K562 (cell line): ENCODE results near the gene DPEP1. TPM values are rescaled to one million over a fixed set of nuclear protein-coding genes. Genes with fewer than 3 reads are reported as not detected.

ENCODE experiments used
- ATAC-seq: fragments of 200-7000 bp; cut with Tn5 transposase; 3 replicates; pipeline ENCODE4 v1.9.1; 2020; ENCODE audit warnings: moderate library complexity
- BruUV-seq: library from RNA; stranded (reverse); fragments of 400-500 nt; replicated peaks from 2 replicates; lab custom pipeline; 2021; lab: Mats Ljungman, UMichigan
- CTCF ChIA-PET: fragments of 300-600 bp; formaldehyde crosslinking; extraction: SDS; loops from one replicate; lab custom pipeline; 2021; ENCODE audit warnings: low intra/inter-chr PET ratio; lab: Yijun Ruan, JAX
- POLR2A ChIA-PET: fragments of 300-600, 350-650 bp; sonication (Branson Sonifier 250); formaldehyde crosslinking; extraction: SDS; loops from one replicate; lab custom pipeline; 2021; ENCODE audit warnings: antibody characterized with exemption, inconsistent platforms; lab: Yijun Ruan, JAX
- DNase-seq, 4 experiments: peaks; one replicate each; pipeline versions ENCODE4 v3.0.0 to v3.0.0-alpha.2; 2011 to 2018; ENCODE audit warnings: low spot score in 3 of 4, mixed read lengths in 3 of 4; ENCODE audit errors: extremely low read depth in 1 of 4
- FAIRE-seq: peaks from 2 replicates; lab custom pipeline; 2011; peaks lifted over from hg19 to GRCh38; lab: Jason Lieb, UNC
- H2AFZ ChIP-seq: 2 replicates; pipeline ENCODE4 v1.6.0; 2011; ENCODE audit warnings: low read depth, low read length, control low read depth, inconsistent platforms
- H3K27ac ChIP-seq: fragments of 200-600 bp; 3 replicates; pipeline ENCODE4 v1.8.0; 2011; ENCODE audit warnings: low read depth, mild to moderate bottlenecking, control low read depth, inconsistent platforms, low read length, moderate library complexity, mixed read lengths; ENCODE audit errors: extremely low read depth
- H3K27me3 ChIP-seq, 2 experiments: fragments of 300-600 bp in 1 of 2; 2 replicates in 1 of 2; 3 replicates in 1 of 2; pipeline versions ENCODE4 v1.6.0 to v1.8.0; 2011; ENCODE audit warnings: inconsistent platforms in 2 of 2, low read length in 2 of 2, mild to moderate bottlenecking in 1 of 2, mixed read lengths in 1 of 2, moderate library complexity in 1 of 2; ENCODE audit not compliant: control insufficient read depth in 2 of 2, insufficient read depth in 2 of 2
- H3K36me3 ChIP-seq: fragments of 300-600 bp; 3 replicates; pipeline ENCODE4 v1.8.0; 2011; ENCODE audit warnings: mild to moderate bottlenecking, low read length, inconsistent platforms; ENCODE audit not compliant: control insufficient read depth, insufficient read depth
- H3K4me1 ChIP-seq, 2 experiments: fragments of 200-600 bp in 1 of 2; replicated peaks in 1 of 2; 2 replicates in 1 of 2; 3 replicates in 1 of 2; pipeline versions ENCODE4 v1.5.1 to v1.8.0; 2011; ENCODE audit warnings: inconsistent platforms in 2 of 2, low read length in 2 of 2, mild to moderate bottlenecking in 1 of 2, mixed read lengths in 1 of 2, moderate library complexity in 1 of 2; ENCODE audit not compliant: control insufficient read depth in 2 of 2, insufficient read depth in 2 of 2
- H3K4me2 ChIP-seq: 2 replicates; pipeline ENCODE4 v1.6.1; 2011; ENCODE audit warnings: low read length, control low read depth, inconsistent platforms, mixed read lengths; ENCODE audit not compliant: insufficient read depth
- H3K4me3 ChIP-seq: fragments of 200-600 bp; sonication (generic), shearing (Covaris generic); 2 replicates; pipeline ENCODE4 v1.5.1; 2016; ENCODE audit warnings: control low read depth, inconsistent platforms
- H3K79me2 ChIP-seq: fragments of 200-600 bp; 3 replicates; pipeline ENCODE4 v1.8.0; 2011; ENCODE audit warnings: low read length, inconsistent platforms; ENCODE audit not compliant: control insufficient read depth, insufficient read depth
- H3K9ac ChIP-seq, 2 experiments: 2 replicates each; pipeline versions ENCODE4 v1.6.0 to v1.6.1; 2011; ENCODE audit warnings: low read depth in 2 of 2, low read length in 2 of 2, control low read depth in 1 of 2, inconsistent platforms in 1 of 2, mild to moderate bottlenecking in 1 of 2, mixed read lengths in 1 of 2; ENCODE audit not compliant: insufficient read depth in 1 of 2
- H3K9me1 ChIP-seq: one replicate; pipeline ENCODE4 v1.6.0; 2011; ENCODE audit warnings: inconsistent platforms, mild to moderate bottlenecking, low read length, moderate library complexity; ENCODE audit not compliant: control insufficient read depth, insufficient read depth
- H3K9me3 ChIP-seq: replicated peaks from 2 replicates; pipeline ENCODE4 v1.5.1; 2011; ENCODE audit warnings: low read depth, low read length, inconsistent platforms; ENCODE audit not compliant: control insufficient read depth, insufficient read depth
- H4K20me1 ChIP-seq: replicated peaks from 2 replicates; pipeline ENCODE4 v1.6.1; 2011; ENCODE audit warnings: low read length, inconsistent platforms, mixed read lengths; ENCODE audit not compliant: control insufficient read depth, insufficient read depth
- CBX3 ChIP-seq, 2 experiments: IDR thresholded peaks; 1 replicate in 1 of 2; 2 replicates in 1 of 2; pipeline ENCODE4 v1.6.1; 2012; ENCODE audit warnings: inconsistent platforms in 2 of 2, low read length in 2 of 2, borderline replicate concordance in 1 of 2, control low read depth in 1 of 2
- ZC3H4 ChIP-seq: sonication (generic); formaldehyde crosslinking; IDR thresholded peaks from 2 replicates; pipeline ENCODE4 v1.9.0; 2021; ENCODE audit warnings: missing genetic modification reagents, borderline replicate concordance
- ZNF263 ChIP-seq: sonication (generic); formaldehyde crosslinking; IDR thresholded peaks from 2 replicates; pipeline ENCODE4 v1.8.0; 2022; ENCODE audit warnings: mild to moderate bottlenecking, missing genetic modification reagents, borderline replicate concordance
- ZNF584 ChIP-seq: fragments of 200-800 bp; sonication (Bioruptor generic); IDR thresholded peaks from 2 replicates; pipeline ENCODE4 v1.6.1; 2016; ENCODE audit warnings: low read depth, mild to moderate bottlenecking, missing genetic modification characterization, missing compliant biosample characterization
- WGBS: fragments of 100-300 bp; shearing (Covaris generic); methylation state at CpG from one replicate; pipeline ENCODE4 v1.1.6; 2016; ENCODE audit warnings: low coverage, mixed read lengths; ENCODE audit not compliant: insufficient coverage; ENCODE audit errors: missing lambda C conversion rate; 5-methylcytosine and 5-hydroxymethylcytosine counted together
- in situ Hi-C: fragments of 300-500 bp; cut with MboI; formaldehyde crosslinking; loops from 4 replicates; pipeline ENCODE4 v1.15.0; 2018; ENCODE audit warnings: inconsistent platforms, mixed read lengths
- intact Hi-C: fragments of 100-400 bp; cut with micrococcal nuclease; formaldehyde crosslinking; loops from 2 replicates; pipeline ENCODE4 v1.14.2; 2022
- polyA plus RNA-seq, 8 experiments: library from polyadenylated mRNA; depleted of rRNA in 4 of 8; stranded (reverse) in 5 of 8; unstranded in 3 of 8; fragments of >200 nt; fragmentation: Nextera tagmentation in 2 of 8; fragmentation: Illumina TruSeq in 1 of 8; extraction: Ambion mirVana in 2 of 8; extraction: Trizol in 1 of 8; gene quantifications; 2 replicates each; pipeline versions ENCODE4 v1.2.1 to v1.2.3, GENCODE V29; 2011 to 2014; ENCODE audit warnings: inconsistent platforms in 1 of 8, missing spikeins in 1 of 8
- total RNA-seq, 7 experiments: library from RNA; depleted of rRNA in 6 of 7; stranded (reverse); fragments of >200 nt in 6 of 7; fragmentation: Illumina TruSeq in 2 of 7; extraction: Trizol in 2 of 7; gene quantifications; 2 replicates each; pipeline versions ENCODE4 v1.2.1 to v1.2.3, GENCODE V29; 2011 to 2021; ENCODE audit warnings: low replicate concordance in 1 of 7
- TF ChIP-seq, protein P1 (sequence below): sonication (generic); formaldehyde crosslinking; IDR thresholded peaks from 2 replicates; pipeline ENCODE4 v1.8.0; 2022; ENCODE audit warnings: missing genetic modification reagents, mild to moderate bottlenecking, moderate library complexity, borderline replicate concordance

DPEP1 gene
- total and polyA plus RNA-seq, 9 of the 15 experiments (the other 6 are each of a cell fraction or from before 2014, with no cell fraction given), result 0.14 to 0.31 (median 0.20) TPM; not detected in 6

DNA sequence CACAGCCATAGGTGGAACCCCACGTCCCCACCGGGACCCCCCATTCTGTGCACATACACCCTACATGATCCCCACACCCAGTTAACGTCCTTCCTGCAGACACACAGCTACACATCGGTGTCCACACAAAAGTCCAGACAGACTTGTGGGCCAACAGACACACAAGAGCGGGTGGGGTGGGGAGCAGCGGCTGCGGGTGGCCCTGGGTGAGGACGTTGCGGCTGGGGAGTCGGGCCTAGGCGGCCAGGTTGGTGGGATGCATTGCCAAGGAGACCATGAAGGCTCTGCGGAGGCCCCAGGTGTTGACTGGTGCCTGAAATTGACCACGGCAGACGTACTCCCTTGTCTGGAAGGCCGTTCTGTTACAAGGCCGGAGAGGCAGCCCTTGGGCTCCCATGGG, 8.7 kb upstream of the DPEP1 start:
- Histone ChIP-seq H3K27me3 (no peaks in the 10 kb centered on the region), H3K9me1 (no peaks in the 10 kb centered on the region), H3K4me2 (no peak overlapping the region), H4K20me1 (0 out of 2 replicates have a peak, but pooled peaks cover 5% of the 10 kb centered on the region), H3K9me3 (no peaks in the 10 kb centered on the region), H3K9ac (peak overlapping the region in 1 of 2 experiments; percentile 58; a peak in 1 of 4 replicates), H3K79me2 (no peaks in the 10 kb centered on the region), H2AFZ (no peak overlapping the region), H3K4me1 (peaks cover 19 to 61% of the 10 kb centered on the region in 2 experiments; a peak in 4 of 5 replicates), H3K4me3 (no peak overlapping the region), H3K27ac (no peak overlapping the region), H3K36me3 (no peaks in the 10 kb centered on the region)
- no TSS peak for BruUV-seq
- DNase-seq (no peak), FAIRE-seq (no peak), ATAC-seq (no peak)
- POLR2A ChIA-PET, result no interaction called here
- 57% methylated on average over 16 of the region's 16 CpGs for WGBS
- CTCF ChIA-PET, result no interaction called here
- intact Hi-C loops, result loop anchor here (5.0 kb wide), 1 partner anchor 33 kb away; no protein-coding TSS in a partner anchor
- in situ Hi-C loops, result no loop called here
- TF ChIP-seq CBX3 (IDR thresholded peaks at IDR 0.05; ENCODE audit: borderline replicate concordance in 1 of 2, low read length in 2 of 2) (no peak), ZNF584 (CRISPR knock-in tag) (no peak), ZC3H4 (CRISPR knock-in tag) (no peak), ZNF263 (CRISPR knock-in tag) (peak; percentile 84)
- TF ChIP-seq, protein P1, sequence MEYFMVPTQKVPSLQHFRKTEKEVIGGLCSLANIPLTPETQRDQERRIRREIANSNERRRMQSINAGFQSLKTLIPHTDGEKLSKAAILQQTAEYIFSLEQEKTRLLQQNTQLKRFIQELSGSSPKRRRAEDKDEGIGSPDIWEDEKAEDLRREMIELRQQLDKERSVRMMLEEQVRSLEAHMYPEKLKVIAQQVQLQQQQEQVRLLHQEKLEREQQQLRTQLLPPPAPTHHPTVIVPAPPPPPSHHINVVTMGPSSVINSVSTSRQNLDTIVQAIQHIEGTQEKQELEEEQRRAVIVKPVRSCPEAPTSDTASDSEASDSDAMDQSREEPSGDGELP, result peak; percentile 20; the same call in 1 of the 2 replicates
